Prostate gland (tissue), 2 donors: ENCODE measurements around the gene USP4. TPM values are rescaled to one million over a fixed set of nuclear protein-coding genes. Genes with fewer than 3 reads are reported as not detected.
A peak's percentile ranks its signal among the peaks of the same experiment; 100 is the strongest.

Source experiments
- DNase-seq: peaks from one replicate; pipeline ENCODE4 v3.0.0-alpha.2; 2019; ENCODE audit warnings: low spot score
- H3K27ac ChIP-seq, 2 donors: fragments of 200-600 bp; sonication (generic); 2 replicates each; pipeline ENCODE4 v1.5.1; 2017 to 2019
- H3K27me3 ChIP-seq: fragments of 200-600 bp; sonication (generic); replicated peaks from 2 replicates; pipeline ENCODE4 v1.5.1; 2019; ENCODE audit not compliant: insufficient read depth
- H3K36me3 ChIP-seq, 2 donors: fragments of 200-600 bp; sonication (generic); 1 replicate in 1 of 2; 2 replicates in 1 of 2; pipeline versions ENCODE4 v1.5.1 to v1.8.1; 2017 to 2019
- H3K4me1 ChIP-seq: fragments of 200-600 bp; sonication (generic); replicated peaks from 2 replicates; pipeline ENCODE4 v1.5.1; 2019
- H3K4me3 ChIP-seq, 2 donors: fragments of 200-600 bp; sonication (generic); 2 replicates each; pipeline ENCODE4 v1.5.1; 2017 to 2019
- H3K9me3 ChIP-seq: fragments of 200-600 bp; sonication (generic); 2 replicates; pipeline ENCODE4 v1.5.1; 2017
- POLR2A ChIP-seq: fragments of 450-650 bp; IDR thresholded peaks from one replicate; pipeline ENCODE4 v1.6.1; 2016; ENCODE audit warnings: antibody characterized with exemption, mild to moderate bottlenecking
- POLR2AphosphoS5 ChIP-seq: sonication (generic); formaldehyde crosslinking; IDR thresholded peaks from one replicate; pipeline ENCODE4 v1.6.1; 2017; ENCODE audit warnings: antibody characterized with exemption
- WGBS: methylation state at CpG from one replicate; pipeline ENCODE4 v1.1.5; 2018; 5-methylcytosine and 5-hydroxymethylcytosine counted together
- intact Hi-C: fragments of 100-400 bp; cut with DNase I; formaldehyde crosslinking; loops from one replicate; pipeline ENCODE4 v1.14.2; 2022
- total RNA-seq, 2 donors: library from RNA; depleted of rRNA; stranded (reverse); fragments of >200 nt; gene quantifications; one replicate each; pipeline ENCODE4 v1.1.0, GENCODE V29; 2016
- TF ChIP-seq, protein P1 (sequence below), 4 experiments: fragments of 200-600 bp in 2 of 4; fragments of 450-650 bp in 2 of 4; sonication (generic) in 2 of 4; IDR thresholded peaks; 1 replicate in 3 of 4; 2 replicates in 1 of 4; pipeline ENCODE4 v1.5.1; 2016 to 2019; ENCODE audit warnings: antibody characterized with exemption in 4 of 4, mild to moderate bottlenecking in 2 of 4, moderate library complexity in 2 of 4

The USP4 gene
- total RNA-seq, 2 donors from 2014 or later, result 18.3 to 30.8 TPM

DNA sequence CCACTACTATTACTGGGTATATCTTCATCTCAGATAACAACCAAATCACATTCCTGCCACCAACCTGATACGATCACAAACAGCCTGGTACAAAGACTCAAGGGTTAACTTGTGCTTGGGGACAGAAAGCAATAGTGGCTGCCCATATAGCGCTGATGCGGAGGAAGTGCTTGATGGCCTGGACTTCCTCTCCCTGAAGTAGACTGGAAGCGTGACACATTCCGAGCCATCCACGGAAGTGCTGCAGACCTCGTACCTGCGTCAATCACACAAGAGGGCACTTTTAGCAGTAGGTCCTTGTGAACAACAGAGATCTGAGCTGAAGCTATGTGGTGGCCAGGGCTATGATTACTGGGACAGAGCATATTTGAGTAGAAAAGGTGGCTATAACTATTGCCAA lies 45.5 kb downstream of the USP4 start:
- intact Hi-C loops, result loop anchor here (10.0 kb wide), 1 partner anchor 150 kb away; no protein-coding TSS in a partner anchor
- Histone ChIP-seq H3K36me3 (peaks cover 15 to 18% of the 10 kb centered on the region in 2 donors), H3K27me3 (no peaks in the 10 kb centered on the region), H3K9me3 (no peaks in the 10 kb centered on the region), H3K27ac (no peak overlapping the region), H3K4me1 (no peaks in the 10 kb centered on the region), H3K4me3 (no peak overlapping the region)
- no peak for DNase-seq
- 85% methylated on average over 8 of the region's 8 CpGs for WGBS
- TF ChIP-seq POLR2AphosphoS5, result no peak
- TF ChIP-seq POLR2A, result no peak
- TF ChIP-seq, protein P1, sequence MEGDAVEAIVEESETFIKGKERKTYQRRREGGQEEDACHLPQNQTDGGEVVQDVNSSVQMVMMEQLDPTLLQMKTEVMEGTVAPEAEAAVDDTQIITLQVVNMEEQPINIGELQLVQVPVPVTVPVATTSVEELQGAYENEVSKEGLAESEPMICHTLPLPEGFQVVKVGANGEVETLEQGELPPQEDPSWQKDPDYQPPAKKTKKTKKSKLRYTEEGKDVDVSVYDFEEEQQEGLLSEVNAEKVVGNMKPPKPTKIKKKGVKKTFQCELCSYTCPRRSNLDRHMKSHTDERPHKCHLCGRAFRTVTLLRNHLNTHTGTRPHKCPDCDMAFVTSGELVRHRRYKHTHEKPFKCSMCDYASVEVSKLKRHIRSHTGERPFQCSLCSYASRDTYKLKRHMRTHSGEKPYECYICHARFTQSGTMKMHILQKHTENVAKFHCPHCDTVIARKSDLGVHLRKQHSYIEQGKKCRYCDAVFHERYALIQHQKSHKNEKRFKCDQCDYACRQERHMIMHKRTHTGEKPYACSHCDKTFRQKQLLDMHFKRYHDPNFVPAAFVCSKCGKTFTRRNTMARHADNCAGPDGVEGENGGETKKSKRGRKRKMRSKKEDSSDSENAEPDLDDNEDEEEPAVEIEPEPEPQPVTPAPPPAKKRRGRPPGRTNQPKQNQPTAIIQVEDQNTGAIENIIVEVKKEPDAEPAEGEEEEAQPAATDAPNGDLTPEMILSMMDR (IDR thresholded peaks at IDR 0.05), result no peak

DNA sequence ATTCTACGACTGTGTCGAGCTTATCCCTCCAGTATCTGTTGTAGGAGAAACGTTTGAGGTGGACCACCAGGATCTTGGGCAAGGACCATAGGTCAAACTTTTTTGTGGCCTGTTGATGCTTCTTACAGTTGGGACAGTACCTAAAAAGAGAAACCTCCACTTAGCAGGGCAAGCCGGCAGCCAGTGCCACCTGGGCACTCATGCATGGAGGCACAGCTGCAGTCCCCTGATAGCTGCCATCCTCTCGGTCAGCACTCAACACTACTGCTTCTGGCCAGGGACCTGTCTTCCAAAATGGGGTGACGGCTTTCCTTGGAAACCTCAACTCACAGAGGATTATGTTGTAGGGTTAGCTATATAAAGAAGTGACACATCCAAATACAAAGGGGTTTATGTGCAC lies 55.9 kb downstream of the USP4 start:
- Histone ChIP-seq H3K4me3 (no peak overlapping the region), H3K36me3 (peaks cover 13 to 26% of the 10 kb centered on the region in 2 donors), H3K27ac (no peak overlapping the region), H3K27me3 (no peaks in the 10 kb centered on the region), H3K9me3 (no peaks in the 10 kb centered on the region), H3K4me1 (peaks cover 5% of the 10 kb centered on the region)
- WGBS, result 95% methylated on average over 6 of the region's 6 CpGs
- DNase-seq, result no peak
- intact Hi-C loops, result no loop called here
- TF ChIP-seq, protein P1 (IDR thresholded peaks at IDR 0.05), result no peak
- no peak for TF ChIP-seq POLR2AphosphoS5

DNA sequence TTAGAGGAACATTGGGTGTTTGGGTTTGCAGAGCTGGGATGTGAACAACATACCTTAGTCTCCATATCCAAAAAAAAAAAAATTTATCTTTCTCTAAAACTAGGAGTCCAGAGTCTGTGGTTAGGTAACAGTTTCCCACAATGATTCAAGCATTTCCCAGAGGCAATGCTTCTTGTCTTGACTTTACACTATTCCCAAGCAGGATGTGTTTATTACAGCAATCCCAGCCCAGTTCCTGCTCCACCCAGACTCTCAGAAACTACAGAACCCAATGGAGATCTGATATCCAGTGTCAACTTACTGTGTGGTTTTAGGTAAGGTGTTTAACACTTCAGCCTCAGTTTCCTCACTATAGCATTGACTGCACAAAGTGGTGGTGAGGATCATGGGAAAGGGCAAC lies 60.5 kb downstream of the USP4 start:
- TF ChIP-seq POLR2A (no peak), POLR2AphosphoS5 (peak; percentile 38)
- Histone ChIP-seq H3K27ac (peak overlapping the region; percentile 36 to 98), H3K4me1 (peaks cover 21% of the 10 kb centered on the region), H3K9me3 (no peaks in the 10 kb centered on the region), H3K4me3 (no peak overlapping the region), H3K27me3 (no peaks in the 10 kb centered on the region), H3K36me3 (peaks cover 0 to 11% of the 10 kb centered on the region in 2 donors)
- intact Hi-C loops, result loop anchor here (5.0 kb wide), 1 partner anchor 107 kb away; the partner anchor contains the start of gene KLHDC8B
- peak; percentile 12 for DNase-seq

DNA sequence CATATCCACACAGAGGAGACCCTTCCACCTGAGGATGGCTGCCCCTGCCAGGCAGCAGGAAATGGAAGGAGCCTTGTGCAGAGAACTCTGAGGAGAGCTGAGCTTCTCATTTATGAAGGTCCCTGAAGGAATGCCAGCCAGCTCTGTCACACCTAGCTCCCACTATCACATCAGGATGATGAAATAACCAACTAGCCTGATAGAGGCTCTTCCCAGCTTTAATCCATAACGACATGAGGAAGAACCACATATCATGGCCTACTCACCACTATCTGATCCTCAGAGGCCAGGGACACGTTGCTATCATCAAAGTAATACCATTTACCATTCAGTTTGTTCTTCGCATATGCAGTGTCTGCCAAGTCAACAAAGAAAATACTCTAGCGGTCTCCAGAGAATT lies 61.3 kb downstream of the USP4 start:
- H3K4me1 ChIP-seq, result peaks cover 21% of the 10 kb centered on the region
- peak overlapping the region; percentile 96 to 98 for H3K27ac ChIP-seq
- WGBS, result 26% methylated on average over 4 of the region's 4 CpGs
- DNase-seq, result no peak
- intact Hi-C loops, result loop anchor here (5.0 kb wide), 1 partner anchor 106 kb away; the partner anchor contains the start of gene KLHDC8B
- no peak for TF ChIP-seq POLR2A
- TF ChIP-seq, protein P1 (IDR thresholded peaks at IDR 0.05), result no peak
- no peak for TF ChIP-seq POLR2AphosphoS5
- H3K9me3 ChIP-seq, result no peaks in the 10 kb centered on the region
- peaks cover 0 to 3% of the 10 kb centered on the region in 2 donors for H3K36me3 ChIP-seq
- no peaks in the 10 kb centered on the region for H3K27me3 ChIP-seq
- H3K4me3 ChIP-seq, result no peak overlapping the region

DNA sequence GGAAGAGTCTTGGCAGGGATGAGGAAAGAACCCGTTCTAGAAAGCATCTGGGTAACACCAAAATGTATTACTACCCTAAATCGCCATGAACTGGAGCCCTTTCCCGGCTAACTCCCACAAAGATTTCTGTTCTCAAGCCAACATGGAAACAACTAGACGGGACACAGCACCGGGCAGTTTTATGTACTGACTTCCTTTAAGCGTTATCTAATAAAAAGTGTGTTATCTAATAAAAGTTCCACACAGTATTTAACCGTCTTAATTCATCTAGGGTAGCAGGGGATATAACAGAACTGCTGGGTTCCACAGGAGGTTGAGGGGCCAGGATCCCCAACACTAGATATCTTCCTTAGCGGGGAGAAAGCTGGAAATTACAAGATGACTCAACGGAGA lies 62.5 kb downstream of the USP4 start:
- Histone ChIP-seq H3K27ac (peak overlapping the region; percentile 96 to 98), H3K36me3 (no peaks in the 10 kb centered on the region), H3K4me1 (peaks cover 21% of the 10 kb centered on the region), H3K9me3 (no peaks in the 10 kb centered on the region), H3K27me3 (no peaks in the 10 kb centered on the region), H3K4me3 (peak overlapping the region; percentile 35 to 42)
- DNase-seq, result peak; percentile 32
- 17% methylated on average over 9 of the region's 9 CpGs for WGBS
- no peak for TF ChIP-seq POLR2AphosphoS5
- TF ChIP-seq POLR2A, result no peak
- intact Hi-C loops, result loop anchor here (5.0 kb wide), 1 partner anchor 105 kb away; the partner anchor contains the start of gene KLHDC8B
